Measurements from ENCODE around the gene DAB2. TPM values are rescaled to one million over a fixed set of nuclear protein-coding genes. Genes with fewer than 3 reads are reported as not detected.

The DAB2 gene
- total RNA-seq, 2 experiments from 2014 or later: 0.40 TPM; not detected in 1

DNA sequence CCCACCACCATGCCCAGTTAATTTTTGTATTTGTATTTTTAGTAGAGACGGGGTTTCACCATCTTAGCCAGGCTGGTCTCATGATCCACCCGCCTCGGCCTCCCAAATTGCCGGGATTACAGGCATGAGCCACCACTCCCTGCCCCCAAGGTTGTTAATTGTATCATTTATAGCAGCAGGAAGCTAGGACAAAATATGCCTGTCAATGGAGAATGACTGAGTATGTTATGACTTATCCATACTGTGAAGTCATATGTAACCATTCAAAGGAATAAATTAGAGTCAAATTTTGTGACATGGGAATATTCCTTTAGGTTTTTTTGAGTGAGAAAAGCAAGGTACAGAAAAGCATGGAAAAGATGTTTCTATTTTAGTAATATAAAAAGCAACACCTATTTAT lies 3.9 kb upstream of the DAB2 start:
- POLR2A ChIA-PET: no interaction called here
- H3K27ac ChIP-seq (ENCODE audit: low read depth, low read length, poor library complexity, severe bottlenecking): no peak overlapping the region
- no peak overlapping the region for H3K4me2 ChIP-seq (ENCODE audit: low read length)
- H3K36me3 ChIP-seq (ENCODE audit: insufficient read depth, low read length): no peaks in the 10 kb centered on the region
- no peaks in the 10 kb centered on the region for H3K9me2 ChIP-seq (ENCODE audit: insufficient read depth, low read length)
- BruUV-seq (replicated peaks): no TSS peak
- H3K4me3 ChIP-seq (ENCODE audit: low read depth, low read length, poor library complexity, severe bottlenecking): no peak overlapping the region
- no peaks in the 10 kb centered on the region for H3K79me2 ChIP-seq (ENCODE audit: insufficient read depth, low read depth, low read length)
- DNase-seq (ENCODE audit: low spot score): no peak
- no peaks in the 10 kb centered on the region for H4K20me1 ChIP-seq (ENCODE audit: insufficient read depth, low read length)
- CTCF ChIA-PET (ENCODE audit: unreplicated experiment): no interaction called here
- TF ChIP-seq, protein P1, sequence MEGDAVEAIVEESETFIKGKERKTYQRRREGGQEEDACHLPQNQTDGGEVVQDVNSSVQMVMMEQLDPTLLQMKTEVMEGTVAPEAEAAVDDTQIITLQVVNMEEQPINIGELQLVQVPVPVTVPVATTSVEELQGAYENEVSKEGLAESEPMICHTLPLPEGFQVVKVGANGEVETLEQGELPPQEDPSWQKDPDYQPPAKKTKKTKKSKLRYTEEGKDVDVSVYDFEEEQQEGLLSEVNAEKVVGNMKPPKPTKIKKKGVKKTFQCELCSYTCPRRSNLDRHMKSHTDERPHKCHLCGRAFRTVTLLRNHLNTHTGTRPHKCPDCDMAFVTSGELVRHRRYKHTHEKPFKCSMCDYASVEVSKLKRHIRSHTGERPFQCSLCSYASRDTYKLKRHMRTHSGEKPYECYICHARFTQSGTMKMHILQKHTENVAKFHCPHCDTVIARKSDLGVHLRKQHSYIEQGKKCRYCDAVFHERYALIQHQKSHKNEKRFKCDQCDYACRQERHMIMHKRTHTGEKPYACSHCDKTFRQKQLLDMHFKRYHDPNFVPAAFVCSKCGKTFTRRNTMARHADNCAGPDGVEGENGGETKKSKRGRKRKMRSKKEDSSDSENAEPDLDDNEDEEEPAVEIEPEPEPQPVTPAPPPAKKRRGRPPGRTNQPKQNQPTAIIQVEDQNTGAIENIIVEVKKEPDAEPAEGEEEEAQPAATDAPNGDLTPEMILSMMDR (conservative IDR thresholded peaks at IDR 0.05; ENCODE audit: low read length): no peak
- no peak for TF ChIP-seq EZH2phosphoT487 (IDR thresholded peaks at IDR 0.05; ENCODE audit: borderline replicate concordance, low read depth, low read length)
- no peaks in the 10 kb centered on the region for H3K9me3 ChIP-seq (ENCODE audit: low read length)
- no peaks in the 10 kb centered on the region for H3K4me1 ChIP-seq (ENCODE audit: insufficient read depth, low read length, poor library complexity, severe bottlenecking)
- H2AFZ ChIP-seq (ENCODE audit: low read length): no peak overlapping the region
- intact Hi-C loops (cut with micrococcal nuclease; ENCODE audit: unreplicated experiment): no loop called here

DNA sequence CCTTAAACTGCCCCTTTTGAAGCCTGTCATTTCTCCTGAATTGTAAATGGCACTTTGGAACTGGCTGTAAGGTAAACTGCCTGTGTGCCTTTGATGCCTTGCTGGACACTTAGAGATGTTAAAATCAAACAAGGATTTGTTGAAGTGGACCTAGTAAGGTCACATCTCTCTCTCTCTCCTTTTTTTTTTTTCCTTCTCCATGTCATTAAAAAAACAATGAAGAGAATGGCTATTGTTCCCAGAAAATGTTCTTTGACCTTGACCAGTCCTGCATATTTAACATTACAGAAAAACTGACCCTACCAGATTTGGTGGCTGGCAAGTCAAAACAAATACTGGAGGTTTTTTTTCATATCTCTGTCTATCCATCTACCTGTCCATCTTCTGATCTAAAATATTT lies 2.9 kb upstream of the DAB2 start:
- no peak overlapping the region for H3K4me3 ChIP-seq (ENCODE audit: low read depth, low read length, poor library complexity, severe bottlenecking)
- H3K27ac ChIP-seq (ENCODE audit: low read depth, low read length, poor library complexity, severe bottlenecking): no peak overlapping the region
- H3K4me2 ChIP-seq (ENCODE audit: low read length): no peak overlapping the region
- CTCF ChIA-PET (ENCODE audit: unreplicated experiment): no interaction called here
- no peaks in the 10 kb centered on the region for H3K36me3 ChIP-seq (ENCODE audit: insufficient read depth, low read length)
- no peak for DNase-seq (ENCODE audit: low spot score)
- BruUV-seq (replicated peaks): no TSS peak
- TF ChIP-seq, protein P1 (conservative IDR thresholded peaks at IDR 0.05; ENCODE audit: low read length): no peak
- TF ChIP-seq EZH2phosphoT487 (IDR thresholded peaks at IDR 0.05; ENCODE audit: borderline replicate concordance, low read depth, low read length): no peak
- H3K4me1 ChIP-seq (ENCODE audit: insufficient read depth, low read length, poor library complexity, severe bottlenecking): no peaks in the 10 kb centered on the region
- POLR2A ChIA-PET: no interaction called here
- no peak overlapping the region for H2AFZ ChIP-seq (ENCODE audit: low read length)
- no peaks in the 10 kb centered on the region for H3K79me2 ChIP-seq (ENCODE audit: insufficient read depth, low read depth, low read length)
- no peaks in the 10 kb centered on the region for H3K9me2 ChIP-seq (ENCODE audit: insufficient read depth, low read length)
- H4K20me1 ChIP-seq (ENCODE audit: insufficient read depth, low read length): no peaks in the 10 kb centered on the region
- H3K9me3 ChIP-seq (ENCODE audit: low read length): no peaks in the 10 kb centered on the region
- intact Hi-C loops (cut with micrococcal nuclease; ENCODE audit: unreplicated experiment): no loop called here

DNA sequence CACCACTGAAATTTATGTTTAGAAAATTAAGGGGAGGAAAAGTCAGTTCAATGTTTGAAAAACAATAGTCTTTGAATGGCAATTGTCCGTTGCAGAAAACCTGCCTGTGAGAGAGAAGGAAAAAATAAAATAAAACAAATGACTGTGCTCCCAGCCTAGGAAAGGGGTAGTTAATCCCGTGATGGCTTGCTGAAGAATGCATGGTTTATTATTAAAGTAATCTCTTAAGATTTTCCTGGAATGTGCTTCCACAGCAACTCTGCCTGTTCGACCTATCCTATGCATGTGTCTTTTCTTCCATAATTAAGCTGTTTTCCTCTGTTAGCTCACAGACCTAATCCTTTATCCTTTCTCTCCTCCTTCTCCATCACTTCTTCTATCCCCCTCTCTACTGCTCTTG lies 2.4 kb upstream of the DAB2 start:
- no peak for DNase-seq (ENCODE audit: low spot score)
- no peaks in the 10 kb centered on the region for H3K4me1 ChIP-seq (ENCODE audit: insufficient read depth, low read length, poor library complexity, severe bottlenecking)
- H3K9me3 ChIP-seq (ENCODE audit: low read length): no peaks in the 10 kb centered on the region
- ChIA-PET CTCF (ENCODE audit: unreplicated experiment) (no interaction called here), POLR2A (no interaction called here)
- no peak for TF ChIP-seq EZH2phosphoT487 (IDR thresholded peaks at IDR 0.05; ENCODE audit: borderline replicate concordance, low read depth, low read length)
- TF ChIP-seq, protein P1 (conservative IDR thresholded peaks at IDR 0.05; ENCODE audit: low read length): no peak
- no peak overlapping the region for H2AFZ ChIP-seq (ENCODE audit: low read length)
- no peaks in the 10 kb centered on the region for H3K79me2 ChIP-seq (ENCODE audit: insufficient read depth, low read depth, low read length)
- H3K27ac ChIP-seq (ENCODE audit: low read depth, low read length, poor library complexity, severe bottlenecking): no peak overlapping the region
- H4K20me1 ChIP-seq (ENCODE audit: insufficient read depth, low read length): no peaks in the 10 kb centered on the region
- no peak overlapping the region for H3K4me3 ChIP-seq (ENCODE audit: low read depth, low read length, poor library complexity, severe bottlenecking)
- no TSS peak for BruUV-seq (replicated peaks)
- H3K4me2 ChIP-seq (ENCODE audit: low read length): no peak overlapping the region
- H3K9me2 ChIP-seq (ENCODE audit: insufficient read depth, low read length): no peaks in the 10 kb centered on the region
- no peaks in the 10 kb centered on the region for H3K36me3 ChIP-seq (ENCODE audit: insufficient read depth, low read length)
- intact Hi-C loops (cut with micrococcal nuclease; ENCODE audit: unreplicated experiment): no loop called here
